ENCODE data around the gene PDCD5. TPM values are rescaled to one million over a fixed set of nuclear protein-coding genes. Genes with fewer than 3 reads are reported as not detected.
"Not testable (repeated sequence)": the region's sequence is repeated elsewhere in the genome, so short reads cannot be mapped to it uniquely, and the experiment has no call there.

PDCD5 gene
- total RNA-seq (2014; rRNA removed; shearing (Covaris generic); ENCODE audit: low replicate concordance) = 245 and 384 TPM in 2 replicates

GRCh38 chr19:32580901-32581704 is at the start of gene PDCD5:
Gene PDCD5, plus strand, starts transcription at chr19:32581190. Its CDS starts 72 bp downstream, at chr19:32581262.
- Histone ChIP-seq H3K4me3 (peak within 1 kb of the TSS; percentile 94), H3K27me3 (no peaks in the 10 kb centered on the region), H3K9me3 (no peaks in the 10 kb centered on the region), H3K36me3 (peaks cover 41% of the 10 kb centered on the region)
- peak; percentile 96 for DNase-seq

GRCh38 chr19:32532233-32532632 is 48.8 kb upstream of the PDCD5 start:
- Histone ChIP-seq H3K27me3 (0 out of 2 replicates have a peak, but pooled peaks cover 2% of the 10 kb centered on the region), H3K36me3 (no peaks in the 10 kb centered on the region)

GRCh38 chr19:32537580-32537979 is 43.4 kb upstream of the PDCD5 start:
- Histone ChIP-seq H3K27me3 (peaks cover 6% of the 10 kb centered on the region; the same call in 1 of the 2 replicates), H3K9me3 (no peaks in the 10 kb centered on the region), H3K36me3 (no peaks in the 10 kb centered on the region), H3K4me3 (no peak overlapping the region)
- DNase-seq = no peak

More at GRCh38 chr19:32532233-32532632, 48.8 kb upstream of the PDCD5 start:
- Histone ChIP-seq H3K4me3 (no peak overlapping the region), H3K9me3 (no peaks in the 10 kb centered on the region)
- no peak for DNase-seq

- DNase-seq = no peak
- H3K27me3 ChIP-seq = peaks cover 4% of the 10 kb centered on the region; the same call in 1 of the 2 replicates
- no peaks in the 10 kb centered on the region for H3K36me3 ChIP-seq
- no peak overlapping the region for H3K4me3 ChIP-seq
- H3K9me3 ChIP-seq = no peaks in the 10 kb centered on the region
Measured at GRCh38 chr19:32539240-32539916, 41.6 kb upstream of the PDCD5 start.

GRCh38 chr19:32540621-32541020 is 40.4 kb upstream of the PDCD5 start:
- Histone ChIP-seq H3K27me3 (peaks cover 4% of the 10 kb centered on the region; the same call in 1 of the 2 replicates), H3K9me3 (no peaks in the 10 kb centered on the region), H3K4me3 (no peak overlapping the region), H3K36me3 (no peaks in the 10 kb centered on the region)
- DNase-seq = no peak

GRCh38 chr19:32541376-32541775 is 39.6 kb upstream of the PDCD5 start:
- not testable (repeated sequence) for H3K36me3 ChIP-seq, DNase-seq, H3K27me3 ChIP-seq, H3K4me3 ChIP-seq, H3K9me3 ChIP-seq

- no peaks in the 10 kb centered on the region for H3K36me3 ChIP-seq
- no peak for DNase-seq
- H3K4me3 ChIP-seq = no peak overlapping the region
- H3K27me3 ChIP-seq = peaks cover 4% of the 10 kb centered on the region; the same call in 1 of the 2 replicates
- H3K9me3 ChIP-seq = no peaks in the 10 kb centered on the region
Measured at GRCh38 chr19:32542477-32543108, 38.4 kb upstream of the PDCD5 start.

- Histone ChIP-seq H3K27me3 (peaks cover 4% of the 10 kb centered on the region; the same call in 1 of the 2 replicates), H3K4me3 (no peak overlapping the region)
- peak; percentile 91 for DNase-seq
Measured at GRCh38 chr19:32543115-32543900, 37.7 kb upstream of the PDCD5 start.

DNA sequence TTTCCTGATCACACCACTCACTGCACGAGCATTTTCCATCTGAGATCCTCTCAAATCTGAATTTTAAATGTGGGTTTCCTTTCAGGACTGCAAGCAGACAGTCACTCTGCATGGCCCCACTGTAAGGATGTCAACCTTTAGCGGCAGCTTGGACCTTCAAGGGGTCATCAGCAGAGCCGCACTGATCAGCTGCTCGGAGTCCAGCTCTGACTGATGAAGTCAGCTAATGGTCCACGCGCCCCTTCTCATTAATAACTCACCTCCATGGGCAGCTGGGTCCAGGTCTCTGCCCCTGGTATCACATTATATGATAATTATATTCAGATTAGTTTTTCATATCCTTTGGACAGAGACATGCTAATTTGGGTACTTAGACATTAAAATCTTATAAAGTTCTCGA is 36.1 kb upstream of the PDCD5 start:
- Histone ChIP-seq H3K9me3 (no peaks in the 10 kb centered on the region), H3K4me3 (no peak overlapping the region), H3K27me3 (peaks cover 4% of the 10 kb centered on the region; the same call in 1 of the 2 replicates), H3K36me3 (no peaks in the 10 kb centered on the region)
- no peak for DNase-seq

More at GRCh38 chr19:32543115-32543900, 37.7 kb upstream of the PDCD5 start:
- H3K9me3 ChIP-seq = no peaks in the 10 kb centered on the region
- no peaks in the 10 kb centered on the region for H3K36me3 ChIP-seq

DNA sequence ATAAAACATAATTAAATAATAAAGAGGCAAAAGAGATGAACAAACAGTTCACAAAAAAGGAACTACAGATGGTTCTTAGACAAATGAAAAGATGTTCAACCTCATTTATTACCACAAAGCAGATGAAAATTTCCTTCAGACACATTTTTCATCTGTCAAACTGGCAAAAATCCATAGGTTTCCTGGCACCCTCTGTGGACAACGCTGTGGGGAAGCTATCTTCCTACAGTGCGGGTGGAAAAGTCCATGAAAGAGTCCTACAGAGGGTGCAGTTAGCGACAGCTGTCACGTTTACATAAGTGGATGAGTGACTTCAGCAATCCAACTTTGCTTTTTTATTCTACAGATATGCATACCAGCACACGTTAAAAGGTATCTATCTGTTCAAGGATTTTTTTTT is 30.3 kb upstream of the PDCD5 start:
- Histone ChIP-seq H3K27me3 (no peaks in the 10 kb centered on the region; the same call in 1 of the 2 replicates), H3K4me3 (no peak overlapping the region), H3K36me3 (no peaks in the 10 kb centered on the region), H3K9me3 (no peaks in the 10 kb centered on the region)
- no peak for DNase-seq

DNA sequence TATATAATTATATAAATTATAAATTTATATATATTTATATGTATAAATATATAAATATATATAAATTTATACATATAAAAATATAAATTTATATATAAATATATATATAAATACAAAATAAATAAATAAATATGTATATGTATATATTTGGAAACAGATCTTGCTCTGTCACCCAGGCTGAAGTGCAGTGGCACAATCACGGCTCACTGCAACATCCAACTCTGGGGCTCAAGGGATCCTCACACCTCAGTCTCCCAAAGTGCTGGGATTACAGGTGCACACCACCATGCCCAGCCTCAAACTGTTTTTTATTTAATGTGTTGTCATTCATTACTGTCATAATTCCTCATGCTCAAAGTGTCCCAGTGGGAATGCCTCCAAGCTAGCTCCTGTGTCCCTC is 25.2 kb upstream of the PDCD5 start:
- H3K9me3 ChIP-seq = no peaks in the 10 kb centered on the region
- H3K36me3 ChIP-seq = no peaks in the 10 kb centered on the region
- peaks cover 8% of the 10 kb centered on the region; the same call in 1 of the 2 replicates for H3K27me3 ChIP-seq
- no peak overlapping the region for H3K4me3 ChIP-seq
- no peak for DNase-seq

- no peaks in the 10 kb centered on the region for H3K36me3 ChIP-seq
- DNase-seq = no peak
- no peaks in the 10 kb centered on the region for H3K9me3 ChIP-seq
- peaks cover 8% of the 10 kb centered on the region; the same call in 1 of the 2 replicates for H3K27me3 ChIP-seq
- no peak overlapping the region for H3K4me3 ChIP-seq
Measured at GRCh38 chr19:32558607-32559228, 22.3 kb upstream of the PDCD5 start.

DNA sequence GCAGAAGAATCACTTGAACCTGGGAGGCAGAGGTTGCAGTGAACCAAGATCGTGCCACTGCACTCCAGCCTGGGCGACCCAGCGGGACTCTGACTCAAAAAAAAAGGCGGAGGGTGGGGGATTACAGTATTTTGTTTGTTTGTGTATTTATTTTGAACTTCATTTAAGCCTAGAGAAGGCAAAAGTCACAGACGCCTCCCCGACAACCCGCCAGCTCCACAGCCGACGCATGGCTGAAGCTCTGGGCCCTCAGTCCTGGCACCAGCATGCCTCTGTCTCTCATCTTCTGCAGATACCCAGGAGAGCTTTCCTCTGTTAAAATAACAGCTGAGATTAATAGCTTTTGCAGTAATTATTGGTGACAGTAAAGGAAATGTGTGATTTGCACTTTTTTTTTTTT is 17.2 kb upstream of the PDCD5 start:
- Histone ChIP-seq H3K27me3 (no peaks in the 10 kb centered on the region), H3K36me3 (no peaks in the 10 kb centered on the region)

GRCh38 chr19:32566246-32566830 is 14.7 kb upstream of the PDCD5 start:
- DNase-seq = peak; percentile 34
- Histone ChIP-seq H3K27me3 (no peaks in the 10 kb centered on the region), H3K36me3 (no peaks in the 10 kb centered on the region), H3K9me3 (no peaks in the 10 kb centered on the region), H3K4me3 (no peak overlapping the region)

More for the DNA sequence above, 17.2 kb upstream of the PDCD5 start:
- H3K4me3 ChIP-seq = no peak overlapping the region
- no peak for DNase-seq
- H3K9me3 ChIP-seq = no peaks in the 10 kb centered on the region

DNA sequence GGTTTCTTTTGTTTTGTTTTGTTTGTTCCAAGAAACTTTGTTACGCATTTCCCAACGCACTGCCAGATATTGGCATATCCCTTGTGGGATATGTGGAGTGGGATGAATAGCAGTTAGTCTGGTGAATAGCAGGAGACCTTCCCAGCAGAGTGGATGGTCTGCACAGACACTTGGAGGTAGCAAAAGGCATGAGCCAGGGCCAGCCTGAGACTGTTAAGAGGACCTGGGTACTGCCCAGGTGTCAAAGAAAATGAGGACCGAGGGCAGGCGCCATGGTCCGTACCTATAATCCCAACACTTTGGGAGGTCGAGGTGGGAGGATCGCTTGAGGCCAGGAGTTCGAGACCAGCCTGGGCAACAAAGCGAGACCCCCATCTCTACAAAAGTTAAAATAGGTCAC is 13.5 kb upstream of the PDCD5 start:
- no peak overlapping the region for H3K4me3 ChIP-seq
- H3K36me3 ChIP-seq = no peaks in the 10 kb centered on the region
- no peaks in the 10 kb centered on the region for H3K9me3 ChIP-seq
- no peaks in the 10 kb centered on the region for H3K27me3 ChIP-seq
- DNase-seq = no peak

Measured in MG63 (cell line).